GM12864 (cell line): ENCODE data around the gene SEMA3C.

Source experiments
- DNase-seq: peaks from one replicate; pipeline ENCODE4 v3.0.0-alpha.2; 2011; ENCODE audit warnings: low read depth
- H3K4me3 ChIP-seq: 2 replicates; pipeline ENCODE4 v1.5.1; 2011; ENCODE audit warnings: mild to moderate bottlenecking, low read depth, low read length, control low read depth
- CTCF ChIP-seq: IDR thresholded peaks from 2 replicates; pipeline ENCODE4 v1.5.1; 2011; ENCODE audit warnings: low read depth, mild to moderate bottlenecking, moderate library complexity, low read length, control low read depth, inconsistent platforms; ENCODE audit errors: missing control alignments

SEMA3C gene

GRCh38 chr7:80941208-80941758, 22.4 kb upstream of the SEMA3C start:
- DNase-seq, result no peak
- no peak overlapping the region for H3K4me3 ChIP-seq
- TF ChIP-seq CTCF, result no peak

- TF ChIP-seq CTCF, result no peak
- no peak for DNase-seq
- no peak overlapping the region for H3K4me3 ChIP-seq
Observed at GRCh38 chr7:80940539-80941207, 21.8 kb upstream of the SEMA3C start.

- no peak for TF ChIP-seq CTCF
- no peak for DNase-seq
- no peak overlapping the region for H3K4me3 ChIP-seq
Observed at GRCh38 chr7:80937336-80937735, 18.5 kb upstream of the SEMA3C start.

- no peak for TF ChIP-seq CTCF
- no peak for DNase-seq
- no peak overlapping the region for H3K4me3 ChIP-seq
Observed at GRCh38 chr7:80935991-80936780, 17.3 kb upstream of the SEMA3C start.

- no peak for DNase-seq
- no peak for TF ChIP-seq CTCF
- no peak overlapping the region for H3K4me3 ChIP-seq
Observed at GRCh38 chr7:80934321-80934720, 15.5 kb upstream of the SEMA3C start.

- TF ChIP-seq CTCF, result no peak
- no peak overlapping the region for H3K4me3 ChIP-seq
- DNase-seq, result no peak
Observed at GRCh38 chr7:80932536-80932935, 13.7 kb upstream of the SEMA3C start.
